ENCODE results near the gene ATP13A3.

GRCh38 chr3:194384569-194385001 is 102.2 kb downstream of the ATP13A3 start:
- TF ChIP-seq, protein P1, sequence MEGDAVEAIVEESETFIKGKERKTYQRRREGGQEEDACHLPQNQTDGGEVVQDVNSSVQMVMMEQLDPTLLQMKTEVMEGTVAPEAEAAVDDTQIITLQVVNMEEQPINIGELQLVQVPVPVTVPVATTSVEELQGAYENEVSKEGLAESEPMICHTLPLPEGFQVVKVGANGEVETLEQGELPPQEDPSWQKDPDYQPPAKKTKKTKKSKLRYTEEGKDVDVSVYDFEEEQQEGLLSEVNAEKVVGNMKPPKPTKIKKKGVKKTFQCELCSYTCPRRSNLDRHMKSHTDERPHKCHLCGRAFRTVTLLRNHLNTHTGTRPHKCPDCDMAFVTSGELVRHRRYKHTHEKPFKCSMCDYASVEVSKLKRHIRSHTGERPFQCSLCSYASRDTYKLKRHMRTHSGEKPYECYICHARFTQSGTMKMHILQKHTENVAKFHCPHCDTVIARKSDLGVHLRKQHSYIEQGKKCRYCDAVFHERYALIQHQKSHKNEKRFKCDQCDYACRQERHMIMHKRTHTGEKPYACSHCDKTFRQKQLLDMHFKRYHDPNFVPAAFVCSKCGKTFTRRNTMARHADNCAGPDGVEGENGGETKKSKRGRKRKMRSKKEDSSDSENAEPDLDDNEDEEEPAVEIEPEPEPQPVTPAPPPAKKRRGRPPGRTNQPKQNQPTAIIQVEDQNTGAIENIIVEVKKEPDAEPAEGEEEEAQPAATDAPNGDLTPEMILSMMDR (IDR thresholded peaks at IDR 0.05) = no peak
- TF ChIP-seq EP300 (IDR thresholded peaks at IDR 0.05) (no peak), POLR2A (IDR thresholded peaks at IDR 0.05) (no peak), POLR2AphosphoS5 (IDR thresholded peaks at IDR 0.05) (no peak)

All from gastroesophageal sphincter (tissue), 3 donors.